AML-193 (cell line): ENCODE data around the gene HOXA2.

Source experiments
- DNase-seq, 2 experiments: peaks; one replicate each; lab custom pipeline; 2025; lab: John Stamatoyannopoulos, UW

The HOXA2 gene

DNA sequence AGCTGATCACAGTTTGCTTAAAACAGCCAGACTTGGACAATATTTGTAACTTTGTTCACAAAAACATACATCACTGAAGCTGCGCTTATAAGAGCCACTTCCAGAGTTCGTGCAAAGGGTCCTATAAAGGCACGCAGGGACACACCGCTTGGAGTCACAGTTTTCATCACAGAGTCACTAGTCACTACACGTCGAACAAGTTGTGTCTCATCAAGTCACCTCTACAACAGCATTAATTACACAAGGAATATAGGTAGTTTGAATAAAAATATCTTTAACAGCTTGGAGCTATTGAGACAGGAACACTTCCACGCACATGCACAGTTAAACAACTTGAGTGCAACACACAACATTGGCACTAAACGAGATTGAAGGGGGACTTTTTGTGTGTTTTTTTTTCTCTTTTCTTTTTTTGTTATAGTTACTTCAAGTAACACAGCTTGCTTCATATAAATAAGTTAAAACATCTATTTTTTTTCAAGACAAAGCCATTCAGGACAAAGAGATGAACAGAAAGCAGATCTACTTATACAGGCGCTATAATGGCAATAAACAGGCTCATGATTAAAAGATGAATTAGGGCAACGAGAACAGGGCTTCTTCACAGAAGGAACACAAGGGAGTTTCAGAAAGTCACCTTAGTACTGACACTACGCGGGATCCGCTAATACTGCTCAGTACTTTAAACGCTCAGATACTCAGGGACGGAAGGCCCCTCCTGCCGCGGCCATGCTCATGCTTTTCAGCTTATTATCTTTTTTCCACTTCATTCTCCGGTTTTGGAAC lies 38.8 kb upstream of the HOXA2 start:
- DNase-seq, result no peak

DNA sequence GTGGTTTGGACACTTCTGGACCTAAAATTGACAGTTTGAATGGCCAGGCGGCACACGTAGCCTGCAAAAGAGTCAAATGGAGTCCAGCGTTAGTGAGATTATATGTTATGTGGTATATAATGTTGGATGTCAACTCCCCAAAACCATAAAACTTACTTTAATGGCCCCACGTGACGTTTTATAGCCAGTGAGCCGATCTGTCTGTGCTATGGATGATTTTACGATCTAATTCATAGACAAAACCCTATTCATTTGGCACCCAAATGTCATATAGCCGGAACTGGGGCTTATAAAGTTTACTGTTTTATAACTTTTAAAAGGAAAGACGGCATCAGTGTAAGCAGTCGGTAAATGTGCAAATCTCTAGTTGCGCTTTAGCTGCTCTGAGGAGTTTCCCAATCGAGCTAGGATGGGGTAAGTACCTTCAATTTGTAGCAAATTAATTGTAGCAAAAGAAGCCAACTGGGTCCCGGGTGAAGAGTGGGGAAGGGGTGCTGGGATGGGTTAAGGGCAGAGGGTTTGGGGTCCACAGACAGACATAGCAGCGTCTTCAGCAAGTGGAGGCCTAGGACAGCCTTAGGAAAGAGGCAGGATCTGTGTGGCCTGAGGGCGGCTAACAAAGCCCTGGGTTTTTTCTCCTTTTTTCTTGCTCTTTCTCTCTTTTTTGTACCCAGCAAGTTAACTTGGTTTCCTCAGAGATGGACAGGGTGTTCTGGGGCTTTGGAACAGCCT lies 37.8 kb upstream of the HOXA2 start:
- DNase-seq, result no peak

DNA sequence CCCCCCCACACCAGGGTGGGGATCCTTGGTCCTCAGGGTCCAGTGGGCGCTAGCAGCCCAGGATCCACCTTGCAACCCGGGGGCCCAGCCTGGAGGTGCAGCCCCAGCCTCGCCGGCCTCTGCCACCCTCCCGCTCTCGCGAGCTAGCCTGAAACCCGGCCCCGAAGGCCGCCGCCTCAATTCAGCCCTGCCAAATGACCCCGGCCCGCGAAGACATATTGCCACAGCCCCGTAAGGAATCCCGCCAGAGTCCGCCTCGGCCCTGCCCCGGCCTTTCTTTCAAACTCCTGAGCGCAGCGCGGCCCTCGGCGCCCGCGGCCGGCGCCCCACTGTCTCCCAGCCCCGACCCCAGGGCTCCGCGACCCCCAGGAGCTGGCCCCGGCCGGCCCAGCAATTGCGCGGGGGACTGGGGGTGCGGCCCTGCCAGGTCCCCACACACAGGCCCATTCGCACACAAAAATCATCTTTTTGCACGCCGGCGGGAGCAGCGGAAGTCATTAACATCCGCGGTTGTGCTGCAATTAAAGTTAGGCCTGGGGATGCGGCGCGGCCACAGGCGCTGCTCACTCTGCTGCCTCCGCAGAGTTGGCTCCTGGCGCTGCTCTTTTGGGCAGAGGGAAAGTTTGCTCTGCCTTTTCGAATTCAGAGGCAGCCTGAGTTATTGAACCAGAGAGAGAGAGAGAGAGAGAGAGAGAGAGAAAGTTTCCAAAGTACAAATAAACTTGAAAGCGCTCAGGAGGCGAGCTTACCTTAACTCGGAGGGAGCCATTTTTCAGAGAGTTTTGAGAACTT lies 37.0 kb upstream of the HOXA2 start:
- DNase-seq, result no peak

DNA sequence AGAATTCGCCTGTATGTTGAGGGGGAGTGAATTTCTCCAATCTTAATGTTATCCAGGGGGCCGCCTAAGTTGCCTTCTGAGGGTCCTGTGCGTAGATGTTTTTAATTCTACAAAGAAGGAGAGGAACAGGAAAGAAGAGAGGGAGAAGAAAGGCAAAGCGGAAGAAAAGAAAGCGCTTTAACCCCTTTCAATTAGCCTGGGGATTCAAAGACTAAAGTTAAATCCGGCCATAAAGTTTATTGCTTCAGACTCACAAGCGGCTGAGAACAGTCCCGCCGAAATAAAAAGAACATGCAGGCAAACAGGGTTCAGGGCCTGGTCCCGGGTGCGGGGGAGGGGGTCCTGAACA lies 36.5 kb upstream of the HOXA2 start:
- no peak for DNase-seq

DNA sequence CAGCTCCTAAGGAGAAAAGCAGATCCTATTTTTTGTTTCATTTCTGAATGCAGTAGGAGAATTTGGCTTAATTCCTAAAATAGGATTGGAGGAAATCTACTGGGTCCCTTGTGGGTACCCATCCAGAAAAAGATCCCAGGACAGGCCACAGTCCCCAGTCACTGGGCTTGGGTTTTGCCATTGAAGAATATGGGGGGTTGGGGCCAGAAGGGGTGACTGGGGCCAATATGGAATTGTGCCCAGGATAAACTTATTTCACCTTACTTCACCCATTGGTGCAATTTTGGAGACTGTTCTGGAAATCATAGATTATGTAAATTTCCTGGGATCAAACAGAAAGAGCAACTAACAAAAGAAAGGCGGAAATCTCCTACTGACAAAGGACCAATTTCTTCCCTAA lies 36.0 kb upstream of the HOXA2 start:
- no peak for DNase-seq

DNA sequence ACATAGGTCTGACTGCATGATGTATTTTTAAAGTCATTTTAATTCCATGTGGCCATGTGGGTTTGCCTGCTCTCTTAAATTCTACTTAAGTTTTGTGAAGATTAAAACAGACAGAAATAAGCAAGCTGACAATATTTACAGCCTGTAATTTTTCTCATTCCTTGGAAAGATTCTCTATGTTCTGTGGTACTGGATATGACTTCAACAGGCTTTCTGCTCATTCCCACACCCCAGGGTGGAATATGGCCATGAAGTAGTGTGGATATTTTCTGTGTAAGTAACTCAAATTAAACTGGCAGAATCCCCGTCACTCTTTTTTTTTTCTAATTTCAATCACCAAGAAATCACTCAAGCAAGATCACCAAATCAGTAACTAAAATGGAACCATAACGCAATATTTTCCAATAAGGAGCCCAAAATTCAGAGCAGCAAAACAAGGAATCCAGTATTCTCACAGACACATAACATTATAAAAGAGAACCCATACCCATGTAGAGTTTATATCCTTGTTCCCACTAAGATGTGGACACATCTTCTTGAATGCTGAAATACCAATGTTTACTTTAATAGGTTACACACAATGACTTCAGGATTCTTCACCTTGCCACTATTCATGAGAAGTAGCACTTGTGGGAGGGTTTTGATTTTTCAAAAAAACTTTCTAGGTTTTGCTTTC lies 35.3 kb upstream of the HOXA2 start:
- no peak for DNase-seq

DNA sequence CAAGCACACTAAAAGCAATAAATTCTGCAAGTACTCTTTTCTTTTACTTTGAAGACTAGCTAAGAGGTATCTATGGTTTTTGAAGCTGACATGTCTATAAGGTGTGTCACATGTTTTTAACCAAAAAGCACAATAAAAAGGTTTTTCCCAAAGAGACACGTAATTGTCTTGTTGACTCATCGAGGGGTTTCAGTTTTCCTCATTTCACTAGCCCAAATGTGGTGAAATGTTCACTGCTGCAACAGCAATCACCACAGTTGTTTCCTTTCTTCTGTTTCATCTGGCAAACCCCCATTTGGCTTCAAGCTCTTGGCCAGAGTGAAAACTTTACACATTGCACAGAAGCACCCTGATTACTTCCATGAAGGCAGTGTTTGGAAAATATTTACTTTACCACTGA lies 31.9 kb upstream of the HOXA2 start:
- DNase-seq, result peak; percentile 9 to 18

DNA sequence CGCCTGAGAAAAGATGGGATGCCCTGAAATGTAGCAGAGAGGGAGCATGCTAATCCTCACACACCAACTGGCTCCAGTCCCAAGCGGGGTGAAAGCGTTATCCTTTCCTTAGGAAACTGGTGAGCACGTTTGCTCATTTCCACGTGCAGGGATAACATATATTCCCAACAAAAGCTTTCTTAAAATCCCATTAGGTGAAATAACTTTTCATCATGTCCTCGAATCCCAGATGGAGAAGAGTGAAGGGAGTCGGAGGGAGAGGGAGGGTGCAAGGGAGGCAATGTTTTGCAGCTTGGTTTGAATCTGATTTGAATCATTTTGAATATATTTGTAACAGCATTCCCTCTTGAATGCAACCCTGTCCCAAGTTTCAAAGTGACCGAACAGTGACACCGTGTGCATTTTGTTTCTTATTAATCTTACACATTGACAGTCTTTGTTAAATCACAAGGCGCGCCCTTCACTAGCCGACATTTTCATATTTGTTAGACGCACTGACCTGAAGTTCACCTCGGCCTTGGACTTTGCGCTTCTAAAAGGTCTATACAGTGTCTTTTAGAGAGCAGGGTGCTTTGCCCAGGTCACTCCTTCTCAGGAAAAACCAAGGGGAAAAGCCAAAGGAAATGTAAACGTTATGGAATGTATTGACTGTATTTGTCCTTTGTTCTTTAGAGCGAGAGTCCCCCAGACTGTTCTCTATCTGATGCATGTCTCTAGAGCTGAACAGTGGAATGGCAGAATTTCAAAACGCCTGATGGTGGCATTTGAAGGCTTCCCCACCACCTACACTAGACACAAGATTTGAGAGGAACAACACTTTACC lies 31.1 kb upstream of the HOXA2 start:
- DNase-seq, result no peak

DNA sequence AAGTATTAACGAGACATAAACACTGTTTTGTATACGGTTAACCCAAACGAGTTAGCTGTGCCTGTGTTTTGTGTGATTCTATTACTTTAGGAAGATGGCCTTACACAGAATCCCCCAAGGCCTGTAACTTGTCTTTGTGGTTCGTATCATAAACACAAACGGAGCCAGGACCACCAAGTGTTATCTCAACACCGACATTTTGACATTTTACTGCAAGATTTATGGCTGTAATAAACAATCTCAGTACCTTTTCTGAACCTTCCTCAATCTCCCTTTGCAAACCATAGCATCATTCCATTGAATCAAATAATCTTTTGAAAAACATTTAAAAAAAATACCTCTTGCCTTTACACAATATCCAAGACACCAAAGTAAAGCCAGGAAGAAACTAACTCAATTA lies 30.5 kb upstream of the HOXA2 start:
- no peak for DNase-seq

DNA sequence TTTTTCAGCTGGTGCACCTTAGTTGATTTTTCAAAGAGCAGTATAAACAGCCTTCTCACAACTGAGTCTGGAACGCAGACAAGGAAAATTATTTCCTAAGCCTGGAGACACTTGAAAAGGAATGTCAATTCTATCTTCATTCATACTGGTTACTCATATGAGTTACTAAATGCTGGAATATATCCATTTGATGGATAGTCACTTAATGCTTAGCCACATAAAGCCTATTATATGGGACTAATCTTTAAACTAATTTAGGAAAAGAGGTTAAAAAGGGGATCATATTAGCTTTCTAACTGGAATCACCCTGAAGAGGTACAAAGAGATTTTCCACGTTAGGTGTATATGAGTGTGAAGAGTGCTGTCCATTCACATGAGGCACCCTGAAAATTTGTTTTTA lies 29.7 kb upstream of the HOXA2 start:
- no peak for DNase-seq

DNA sequence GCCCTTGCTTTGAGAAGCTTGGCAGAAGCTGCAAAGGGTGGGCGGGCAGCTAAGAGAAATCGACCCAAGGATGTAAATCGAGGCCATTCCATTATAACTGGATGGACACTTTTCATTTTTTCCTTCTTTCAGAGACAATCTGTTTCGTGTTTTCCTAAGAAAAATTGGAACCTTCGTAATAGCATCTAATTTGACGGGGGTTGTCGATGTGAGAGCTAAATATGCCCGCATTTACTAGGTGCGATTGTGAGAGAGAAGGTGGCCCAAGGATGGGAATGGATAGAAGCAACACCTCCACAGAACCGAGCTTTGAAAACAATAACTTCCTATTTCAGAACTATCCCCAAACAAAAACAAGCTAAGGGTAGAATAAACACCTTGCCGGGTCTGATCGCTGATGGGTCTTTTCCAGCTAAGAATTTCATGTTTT lies 28.9 kb upstream of the HOXA2 start:
- DNase-seq, result no peak

DNA sequence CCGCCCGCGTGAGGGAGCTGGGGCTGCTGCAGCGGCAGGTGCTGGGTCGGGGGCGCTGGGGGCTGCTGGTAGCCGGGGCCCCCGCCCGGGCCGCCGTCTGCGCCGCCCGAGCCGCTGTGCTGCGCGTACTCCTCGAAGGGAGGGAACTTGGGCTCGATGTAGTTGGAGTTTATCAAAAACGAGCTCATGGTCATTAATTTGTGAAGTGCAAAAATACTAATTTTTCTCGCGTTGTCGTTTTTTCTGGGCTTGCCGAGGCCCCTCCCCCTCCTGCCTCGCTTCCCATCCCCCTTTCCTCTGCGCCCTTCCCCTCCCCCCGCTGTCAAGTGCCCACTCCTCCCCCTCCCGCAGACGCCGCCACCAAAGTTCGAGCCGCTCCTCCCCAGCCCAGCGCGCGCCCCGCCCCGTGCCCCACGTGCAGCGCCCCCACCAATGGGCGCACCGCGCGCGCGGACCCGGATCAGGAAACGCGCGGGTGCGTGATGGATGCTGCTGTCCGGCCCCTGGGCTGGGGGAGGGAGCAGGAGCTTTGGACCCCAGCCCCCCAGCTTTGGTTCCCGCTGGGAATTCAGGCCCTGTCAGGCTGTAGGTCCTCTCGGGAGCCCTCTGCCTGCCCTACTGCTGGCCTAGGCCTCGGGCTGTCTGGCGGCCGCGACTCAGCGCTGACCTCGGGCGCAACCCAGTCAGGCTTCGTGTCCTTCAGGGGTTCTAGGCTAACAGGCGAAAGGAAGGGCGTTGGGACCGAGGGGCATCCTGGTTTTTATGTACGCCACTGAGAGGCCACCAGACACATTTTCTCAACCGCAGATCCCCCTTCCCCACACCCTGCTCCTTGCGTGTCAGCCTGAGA lies 28.3 kb upstream of the HOXA2 start, which contains the start of gene HOXA4:
Gene HOXA4, minus strand, starts transcription at position 218 of the 850 bp plus-strand sequence. Its CDS starts 24 bp downstream, at position 194.
- no peak for DNase-seq

DNA sequence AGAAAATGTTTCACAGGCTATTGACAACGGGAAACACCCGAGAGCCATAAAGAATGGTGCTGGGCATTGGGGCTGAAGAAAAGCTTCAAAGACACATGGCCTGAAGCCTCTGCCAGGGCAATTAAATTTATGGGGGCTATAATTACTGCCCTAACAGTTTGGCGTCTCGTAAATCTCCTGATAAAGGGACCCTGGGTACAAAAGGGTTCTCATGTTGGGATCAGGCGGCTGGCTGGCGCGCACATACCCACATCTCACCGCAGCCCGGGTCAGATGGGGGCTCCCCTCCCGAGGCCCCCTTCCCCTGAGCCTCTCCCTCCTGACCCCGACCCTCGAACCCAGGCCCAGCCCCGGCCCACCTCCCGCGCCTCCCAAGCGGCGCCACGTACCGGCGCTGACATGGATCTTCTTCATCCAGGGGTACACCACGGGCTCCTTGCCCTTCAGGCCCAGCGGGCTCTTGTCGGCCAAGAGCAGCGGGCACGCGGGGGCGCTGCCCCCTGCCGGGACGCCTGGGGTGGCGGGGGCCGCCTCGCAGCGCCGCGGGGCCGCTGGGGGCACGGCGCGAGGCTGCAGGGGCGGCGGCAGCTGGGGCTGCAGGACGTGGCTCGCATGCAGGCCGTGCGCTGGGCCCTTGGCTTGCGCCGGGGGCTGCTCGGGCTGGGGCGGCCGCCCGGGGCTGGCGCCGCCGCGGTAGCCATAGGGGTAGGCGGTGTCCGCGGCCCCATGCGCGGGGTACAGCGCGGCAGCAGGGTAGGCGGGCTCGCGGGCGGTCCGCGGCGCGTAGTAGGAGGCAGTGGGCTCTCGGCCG lies 27.5 kb upstream of the HOXA2 start:
- DNase-seq, result no peak

DNA sequence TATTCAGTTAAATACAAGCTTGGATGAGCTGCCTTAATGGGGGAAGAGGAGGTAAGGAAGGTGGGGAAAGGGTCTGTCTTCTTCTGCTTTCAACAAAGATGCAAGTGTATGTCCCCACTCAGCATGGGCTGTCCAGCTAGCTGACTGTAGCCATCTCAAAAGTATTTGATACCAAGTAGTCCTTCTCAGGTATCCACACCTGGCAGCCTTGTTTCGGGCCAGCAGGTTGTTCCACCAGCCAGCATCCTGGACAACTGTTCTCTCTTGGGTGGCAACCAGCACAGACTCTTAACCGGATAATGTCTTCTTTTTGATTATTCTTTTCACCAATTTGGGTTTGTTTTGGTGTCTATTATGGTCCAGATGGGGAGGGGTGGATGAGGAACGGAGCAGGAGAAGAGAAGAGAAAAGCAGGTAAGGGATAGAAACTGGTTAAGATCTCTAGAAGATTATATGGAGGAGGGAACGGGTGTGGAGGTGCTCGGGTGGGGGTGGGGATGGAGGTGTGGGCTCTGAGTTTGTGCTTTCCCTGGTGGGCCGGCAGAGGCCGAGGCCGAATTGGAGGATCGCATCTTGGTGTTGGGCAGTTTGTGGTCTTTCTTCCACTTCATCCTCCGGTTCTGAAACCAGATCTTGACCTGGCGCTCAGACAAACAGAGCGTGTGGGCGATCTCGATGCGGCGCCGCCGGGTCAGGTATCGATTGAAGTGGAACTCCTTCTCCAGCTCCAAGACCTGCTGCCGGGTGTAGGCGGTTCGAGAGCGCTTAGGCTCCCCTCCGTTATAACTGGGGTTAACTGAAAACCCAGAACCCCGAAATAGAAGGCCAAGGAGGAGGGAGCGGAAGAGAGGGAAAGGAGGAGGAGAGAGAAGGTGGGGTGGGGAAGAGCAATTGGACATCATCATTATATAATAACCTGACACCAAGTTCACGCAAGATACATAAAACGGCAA lies 26.6 kb upstream of the HOXA2 start:
- DNase-seq, result no peak

DNA sequence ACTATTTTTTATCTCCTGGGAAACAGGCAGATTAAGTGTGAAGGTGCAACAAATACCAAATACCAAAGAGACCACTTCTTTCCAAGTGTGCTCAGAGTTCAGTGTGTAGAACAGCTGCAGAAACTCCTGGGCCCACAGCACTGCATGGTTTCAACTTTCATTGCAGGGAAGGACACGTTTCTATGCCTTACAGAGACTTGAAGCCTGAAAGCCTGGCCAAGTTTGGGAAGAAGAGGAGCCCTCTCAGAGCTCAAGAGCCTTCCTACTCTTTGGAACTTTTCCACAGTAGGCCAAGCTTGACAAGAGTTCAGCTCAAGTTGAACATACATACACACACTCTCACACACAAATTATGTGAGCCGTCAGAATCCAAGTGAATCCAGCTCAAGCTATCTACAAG lies 25.6 kb upstream of the HOXA2 start:
- DNase-seq, result no peak

DNA sequence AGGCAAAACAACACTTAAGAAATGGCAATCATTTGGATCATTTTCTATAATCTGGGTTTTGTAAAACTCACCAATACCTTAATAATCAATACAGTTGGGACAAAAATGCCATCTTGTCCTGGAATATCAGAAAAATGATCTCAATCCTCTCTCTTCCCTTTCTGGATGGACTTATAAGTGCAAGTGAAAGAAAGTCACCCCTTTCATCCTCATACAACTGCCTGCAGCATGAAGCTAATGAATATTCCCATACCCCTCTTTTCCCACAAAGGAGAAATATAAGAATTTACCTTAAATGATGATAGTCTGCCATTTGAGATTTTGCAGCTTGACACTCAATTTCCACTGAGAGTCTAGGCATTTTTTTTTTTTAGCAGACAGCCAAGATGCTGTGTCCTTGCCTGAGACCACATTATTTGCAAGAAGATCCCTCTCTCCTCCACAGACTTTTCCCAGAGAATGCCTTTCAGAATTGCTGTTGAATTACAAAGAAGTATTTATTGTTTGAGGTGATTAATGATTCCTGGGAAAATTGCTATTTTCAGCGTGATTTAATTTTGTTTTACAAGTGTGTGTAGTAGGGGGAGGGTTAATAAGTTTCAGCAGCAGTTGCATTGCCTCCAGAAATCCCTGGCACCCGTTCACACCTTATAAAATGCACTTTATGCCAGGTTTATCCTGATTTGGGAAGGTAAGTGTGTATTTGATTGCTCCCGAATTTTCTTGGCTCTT lies 24.3 kb upstream of the HOXA2 start:
- DNase-seq, result no peak

DNA sequence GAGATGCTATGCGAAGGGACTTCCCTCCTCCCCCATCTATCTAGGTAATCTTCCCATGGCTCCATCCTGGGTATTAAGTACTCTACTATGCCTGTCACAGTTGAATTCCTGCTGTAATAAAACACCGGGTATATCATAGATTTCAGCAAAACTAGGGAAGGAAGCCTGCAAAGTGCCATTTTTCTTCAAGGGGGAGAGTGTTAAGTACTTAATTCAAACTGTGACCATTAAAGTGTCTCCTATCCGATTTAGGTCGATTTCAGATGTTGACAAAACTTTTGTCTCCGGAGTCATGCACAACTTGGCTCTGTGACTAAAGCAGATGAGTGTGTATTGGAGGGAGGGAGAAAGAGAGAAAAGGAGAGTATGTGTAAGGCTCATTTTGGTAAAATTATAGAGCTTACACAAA lies 23.5 kb upstream of the HOXA2 start:
- DNase-seq, result no peak
